ENCODE data around the gene PDE9A. TPM values are rescaled to one million over a fixed set of nuclear protein-coding genes. Genes with fewer than 3 reads are reported as not detected.

The PDE9A gene
- total RNA-seq, 1 experiment from 2014 or later: 31.9 TPM

DNA sequence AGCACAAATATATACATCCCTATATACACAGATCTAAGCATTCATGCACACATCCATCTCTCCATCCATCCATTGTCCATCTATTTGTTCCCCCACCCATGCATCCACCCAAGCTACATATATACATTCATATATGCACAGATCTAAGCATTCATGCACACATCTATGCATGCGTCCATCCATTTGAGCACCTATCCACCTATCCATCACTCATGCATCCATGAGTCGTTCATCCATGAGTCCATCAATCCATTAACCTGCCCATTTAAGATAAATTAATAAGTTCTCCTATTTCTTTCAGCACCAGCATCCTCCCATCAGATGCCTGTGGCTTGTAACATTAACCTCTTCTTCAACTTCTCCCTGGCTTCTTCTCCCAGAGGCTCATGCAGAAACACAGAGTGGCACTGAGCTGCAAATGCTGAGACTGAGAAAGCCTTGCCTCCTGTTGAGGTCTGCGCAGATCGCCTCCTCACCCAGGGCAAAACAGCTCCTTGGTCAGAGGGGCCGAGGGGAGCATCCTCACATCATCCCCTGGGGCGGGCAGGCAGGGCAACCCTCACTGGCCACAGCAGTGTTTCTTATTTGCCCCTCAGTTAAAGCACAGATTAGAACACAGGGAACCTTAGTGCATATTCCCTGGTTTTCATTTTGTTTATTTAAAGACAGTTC, 17.4 kb upstream of the PDE9A start:
- no peak overlapping the region for H2AK5ac ChIP-seq (ENCODE audit: insufficient read length, low read length)
- H2BK12ac ChIP-seq (ENCODE audit: insufficient read length, low read depth, low read length): no peak overlapping the region
- H3T11ph ChIP-seq (ENCODE audit: low read length): no peak overlapping the region
- H3K4ac ChIP-seq (ENCODE audit: low read depth, low read length): no peak overlapping the region
- no peak overlapping the region for H4K8ac ChIP-seq (replicated peaks; ENCODE audit: insufficient read length, low read depth, low read length)
- peaks cover 3% of the 10 kb centered on the region; the same call in 1 of the 2 replicates for H3K4me1 ChIP-seq (ENCODE audit: insufficient read depth, low read length)
- no peak overlapping the region for H2BK5ac ChIP-seq (ENCODE audit: insufficient read length, low read length)
- no peaks in the 10 kb centered on the region for H4K20me1 ChIP-seq (ENCODE audit: control insufficient read depth, insufficient read depth, insufficient read length)
- no peak overlapping the region for H3K23ac ChIP-seq (ENCODE audit: insufficient read length, low read depth, low read length)
- H2BK120ac ChIP-seq (ENCODE audit: low read depth, low read length, poor library complexity, severe bottlenecking): no peak overlapping the region
- no peak overlapping the region for H2AFZ ChIP-seq (ENCODE audit: low read length)
- no peak overlapping the region for H3K27ac ChIP-seq (ENCODE audit: insufficient read length, low read depth, low read length)
- Mint-ChIP-seq H3K9me3 (peaks cover 0 to 2% of the 10 kb centered on the region in 2 experiments; a peak in 1 of 5 replicates), H3K27me3 (ENCODE audit: low read depth) (peaks cover 15% of the 10 kb centered on the region), H3K27ac (no peak overlapping the region), H3K4me1 (peaks cover 9 to 20% of the 10 kb centered on the region in 2 experiments), H3K4me3 (no peak overlapping the region), H3K36me3 (ENCODE audit: insufficient read depth in 1 of 3, low read depth in 3 of 3) (no peaks in the 10 kb centered on the region)
- H3K27me3 ChIP-seq (ENCODE audit: insufficient read depth, low read length): no peaks in the 10 kb centered on the region
- no peak overlapping the region for H3K4me2 ChIP-seq (ENCODE audit: insufficient read depth, insufficient read length, low read length)
- H4K5ac ChIP-seq (ENCODE audit: insufficient read length, low read depth, low read length): no peak overlapping the region
- H3K9me3 ChIP-seq (ENCODE audit: control insufficient read depth, low read depth, low read length): no peaks in the 10 kb centered on the region
- no CpG with 5 or more reads among the region's 6 CpGs for WGBS (ENCODE audit: extremely low coverage, insufficient read length, low lambda C conversion rate)
- H2BK20ac ChIP-seq (ENCODE audit: low read depth, low read length, poor library complexity, severe bottlenecking): no peak overlapping the region
- no peaks in the 10 kb centered on the region for H3K79me1 ChIP-seq (ENCODE audit: insufficient read depth, low read depth, low read length, poor library complexity, severe bottlenecking)
- TF ChIP-seq, protein P1, sequence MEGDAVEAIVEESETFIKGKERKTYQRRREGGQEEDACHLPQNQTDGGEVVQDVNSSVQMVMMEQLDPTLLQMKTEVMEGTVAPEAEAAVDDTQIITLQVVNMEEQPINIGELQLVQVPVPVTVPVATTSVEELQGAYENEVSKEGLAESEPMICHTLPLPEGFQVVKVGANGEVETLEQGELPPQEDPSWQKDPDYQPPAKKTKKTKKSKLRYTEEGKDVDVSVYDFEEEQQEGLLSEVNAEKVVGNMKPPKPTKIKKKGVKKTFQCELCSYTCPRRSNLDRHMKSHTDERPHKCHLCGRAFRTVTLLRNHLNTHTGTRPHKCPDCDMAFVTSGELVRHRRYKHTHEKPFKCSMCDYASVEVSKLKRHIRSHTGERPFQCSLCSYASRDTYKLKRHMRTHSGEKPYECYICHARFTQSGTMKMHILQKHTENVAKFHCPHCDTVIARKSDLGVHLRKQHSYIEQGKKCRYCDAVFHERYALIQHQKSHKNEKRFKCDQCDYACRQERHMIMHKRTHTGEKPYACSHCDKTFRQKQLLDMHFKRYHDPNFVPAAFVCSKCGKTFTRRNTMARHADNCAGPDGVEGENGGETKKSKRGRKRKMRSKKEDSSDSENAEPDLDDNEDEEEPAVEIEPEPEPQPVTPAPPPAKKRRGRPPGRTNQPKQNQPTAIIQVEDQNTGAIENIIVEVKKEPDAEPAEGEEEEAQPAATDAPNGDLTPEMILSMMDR (conservative IDR thresholded peaks at IDR 0.05): no peak
- no peaks in the 10 kb centered on the region for H3K79me2 ChIP-seq (ENCODE audit: insufficient read depth, low read length)
- no peak overlapping the region for H2BK15ac ChIP-seq (ENCODE audit: low read depth, low read length)
- H4K91ac ChIP-seq (ENCODE audit: insufficient read length, low read depth, low read length): no peak overlapping the region
- no peaks in the 10 kb centered on the region for H3K23me2 ChIP-seq (ENCODE audit: insufficient read length, low read depth, low read length, poor library complexity, severe bottlenecking)
- H3K9ac ChIP-seq (ENCODE audit: extremely low read depth, insufficient read length, low read length): no peak overlapping the region
- H3K14ac ChIP-seq (ENCODE audit: insufficient read depth, low read length): no peak overlapping the region
- no peak for DNase-seq
- H3K18ac ChIP-seq (ENCODE audit: insufficient read length, low read depth, low read length): no peak overlapping the region
- H3K56ac ChIP-seq (ENCODE audit: insufficient read length, low read depth, low read length): no peak overlapping the region
